ENCODE data around the gene PHLDA2. TPM values are rescaled to one million over a fixed set of nuclear protein-coding genes. Genes with fewer than 3 reads are reported as not detected.
A peak's percentile ranks its signal among the peaks of the same experiment; 100 is the strongest.

The PHLDA2 gene
- total RNA-seq, 2 experiments from 2014 or later, result 7.6 to 8.3 TPM

DNA sequence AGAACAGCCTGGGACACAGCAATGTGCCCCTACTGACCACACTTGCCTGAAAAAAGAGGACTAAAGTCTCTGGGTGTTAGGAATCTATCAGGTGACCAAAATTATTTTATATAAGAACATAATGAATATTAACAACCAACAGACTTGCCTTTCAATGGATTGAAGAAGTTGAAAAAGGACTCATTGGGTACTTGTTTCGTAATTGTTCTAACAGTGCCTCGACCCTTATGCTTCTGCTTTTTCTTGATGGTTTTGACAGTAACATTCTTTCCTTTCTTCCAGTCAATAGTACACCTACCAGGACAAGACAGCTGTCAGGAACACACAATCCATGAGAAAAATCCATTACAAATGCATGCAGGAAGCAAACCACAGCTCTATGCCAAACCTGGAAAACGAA lies 29.0 kb upstream of the PHLDA2 start:
- POLR2A ChIA-PET, result no interaction called here

GRCh38 chr11:2955906-2956476 lies 26.8 kb upstream of the PHLDA2 start:
- intact Hi-C loops (cut with micrococcal nuclease), result no loop called here
- ChIA-PET POLR2A (no interaction called here), CTCF (interaction anchor here (0.6 to 1.8 kb wide), 2 partner anchors 26 to 135 kb away, joined by 3 to 7 read pairs; no protein-coding TSS in a partner anchor)
- peak overlapping the region; percentile 45 for H3K27ac Mint-ChIP-seq
- DNase-seq, result no peak
- H3K4me1 Mint-ChIP-seq (ENCODE audit: low read depth), result peaks cover 23% of the 10 kb centered on the region
- peaks cover 85% of the 10 kb centered on the region for H3K36me3 Mint-ChIP-seq
- H3K9me3 Mint-ChIP-seq, result no peaks in the 10 kb centered on the region
- H3K4me3 Mint-ChIP-seq, result no peak overlapping the region
- no peaks in the 10 kb centered on the region for H3K27me3 Mint-ChIP-seq

More for the DNA sequence above, 29.0 kb upstream of the PHLDA2 start:
- intact Hi-C loops (cut with micrococcal nuclease), result no loop called here
- CTCF ChIA-PET, result interaction anchor here (0.9 kb wide), 1 partner anchor 28 kb away, joined by 3 read pairs; no protein-coding TSS in a partner anchor
- no peak overlapping the region for H3K27ac Mint-ChIP-seq
- no peaks in the 10 kb centered on the region for H3K27me3 Mint-ChIP-seq
- peaks cover 81% of the 10 kb centered on the region for H3K36me3 Mint-ChIP-seq
- no peak for DNase-seq
- H3K4me3 Mint-ChIP-seq, result no peak overlapping the region
- no peaks in the 10 kb centered on the region for H3K9me3 Mint-ChIP-seq
- H3K4me1 Mint-ChIP-seq (ENCODE audit: low read depth), result peaks cover 7% of the 10 kb centered on the region

DNA sequence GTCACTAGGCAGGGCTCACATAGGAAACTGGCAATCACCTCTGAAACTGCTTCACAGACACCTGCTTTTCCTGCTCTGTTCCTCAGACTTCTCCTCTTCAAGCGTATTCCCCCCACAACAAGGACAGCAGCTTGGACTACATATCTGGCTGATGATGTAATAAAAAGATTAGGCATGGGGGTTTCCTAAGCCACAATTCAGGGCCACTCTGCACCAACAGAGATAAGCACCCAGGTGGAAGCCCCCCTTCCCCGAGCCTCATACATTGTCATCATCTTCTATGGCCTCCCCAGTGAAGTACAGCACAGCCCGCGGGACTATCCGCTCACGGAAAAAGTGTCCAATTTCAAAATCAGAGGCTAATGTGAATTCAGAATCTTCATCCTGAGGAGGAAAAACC lies 25.0 kb upstream of the PHLDA2 start:
- H3K27ac Mint-ChIP-seq, result peak overlapping the region; percentile 13
- no peaks in the 10 kb centered on the region for H3K27me3 Mint-ChIP-seq
- no peak for DNase-seq
- intact Hi-C loops (cut with micrococcal nuclease), result no loop called here
- H3K4me1 Mint-ChIP-seq (ENCODE audit: low read depth), result peaks cover 32% of the 10 kb centered on the region
- ChIA-PET CTCF (interaction anchor here (0.5 to 1.4 kb wide), 3 partner anchors 17 to 65 kb away, joined by 3 to 4 read pairs (median 3); no protein-coding TSS in a partner anchor), POLR2A (no interaction called here)
- peaks cover 84% of the 10 kb centered on the region for H3K36me3 Mint-ChIP-seq
- no peak overlapping the region for H3K4me3 Mint-ChIP-seq
- no peaks in the 10 kb centered on the region for H3K9me3 Mint-ChIP-seq

- ChIA-PET POLR2A (interaction anchor here (1.0 kb wide), 1 partner anchor 28 kb away, joined by 3 read pairs; no protein-coding TSS in a partner anchor), CTCF (interaction anchor here (1.6 kb wide), 1 partner anchor 23 kb away, joined by 4 read pairs; the partner anchor contains the start of gene PHLDA2)
- no peaks in the 10 kb centered on the region for H3K27me3 Mint-ChIP-seq
- no peak for DNase-seq
- H3K27ac Mint-ChIP-seq, result peak overlapping the region; percentile 60
- intact Hi-C loops (cut with micrococcal nuclease), result no loop called here
- H3K4me1 Mint-ChIP-seq (ENCODE audit: low read depth), result peaks cover 45% of the 10 kb centered on the region
- H3K4me3 Mint-ChIP-seq, result no peak overlapping the region
- H3K36me3 Mint-ChIP-seq, result peaks cover 84% of the 10 kb centered on the region
- H3K9me3 Mint-ChIP-seq, result no peaks in the 10 kb centered on the region
Measured at GRCh38 chr11:2952290-2952689, 23.1 kb upstream of the PHLDA2 start.

DNA sequence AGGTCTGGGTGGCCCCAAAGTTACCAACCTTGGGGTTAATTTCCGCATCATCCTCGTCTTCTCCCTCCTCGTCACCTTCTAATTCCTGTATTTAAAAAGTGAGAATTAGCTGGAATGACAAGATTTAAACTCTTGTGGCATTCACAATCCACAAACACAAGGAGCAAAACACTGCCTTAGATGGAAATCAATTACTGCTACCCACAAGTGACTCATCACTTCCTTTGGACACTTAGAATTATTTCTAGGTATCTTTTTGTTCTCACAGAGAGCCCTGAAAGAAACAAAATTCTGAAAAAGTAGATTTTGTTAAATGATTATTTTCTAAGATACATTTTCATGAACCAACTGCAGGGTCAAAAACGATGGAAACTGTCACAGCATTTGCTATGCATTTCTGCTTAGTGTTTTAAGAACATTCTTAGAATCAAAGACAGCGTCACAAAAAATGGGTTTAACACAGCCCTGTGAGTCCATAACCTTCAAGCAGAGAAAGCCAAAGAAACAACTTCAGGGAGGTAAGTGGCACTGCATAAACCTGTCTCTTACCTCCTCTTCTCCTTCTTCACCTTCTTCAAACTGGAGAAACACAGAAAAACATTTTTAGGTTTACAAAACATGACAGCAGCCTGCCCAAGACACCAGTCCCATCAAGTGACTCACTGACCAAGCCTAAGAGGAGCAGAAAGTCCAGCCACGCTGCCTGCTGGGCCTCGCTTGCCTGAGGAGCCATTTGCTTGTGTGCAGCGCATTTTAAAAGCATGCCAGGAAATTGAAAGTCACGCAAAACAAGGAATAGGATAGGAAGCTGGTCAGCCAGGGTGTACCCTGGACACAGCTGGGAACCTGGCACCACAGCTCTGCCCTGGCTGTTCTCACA lies 22.3 kb upstream of the PHLDA2 start:
- Mint-ChIP-seq H3K36me3 (peaks cover 84% of the 10 kb centered on the region), H3K4me1 (ENCODE audit: low read depth) (peaks cover 53% of the 10 kb centered on the region), H3K4me3 (no peak overlapping the region), H3K27ac (peak overlapping the region; percentile 66), H3K9me3 (no peaks in the 10 kb centered on the region), H3K27me3 (no peaks in the 10 kb centered on the region)
- DNase-seq, result no peak
- ChIA-PET CTCF (interaction anchor here (1.0 kb wide), 1 partner anchor 24 kb away, joined by 3 read pairs; no protein-coding TSS in a partner anchor), POLR2A (no interaction called here)
- intact Hi-C loops (cut with micrococcal nuclease), result loop anchor here (2.0 kb wide), 1 partner anchor 37 kb away; no protein-coding TSS in a partner anchor

DNA sequence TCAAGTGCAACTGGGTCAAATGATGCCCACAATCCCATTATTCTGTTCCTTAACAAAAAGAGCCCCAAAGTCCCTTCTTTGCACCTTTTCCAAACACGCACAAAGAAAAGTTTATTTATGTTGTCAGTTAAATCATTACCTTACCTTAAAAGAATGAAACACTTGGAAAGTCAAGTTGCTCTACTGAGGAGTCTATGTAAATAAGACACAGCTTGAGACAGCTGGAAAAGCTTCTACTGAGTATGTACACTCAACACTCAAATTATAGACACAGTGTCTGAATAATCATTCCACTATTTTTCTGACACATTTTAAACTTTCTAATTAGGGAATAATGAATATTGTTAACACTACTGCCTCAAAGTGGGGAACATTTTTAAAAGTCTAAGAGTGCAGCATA lies 21.6 kb upstream of the PHLDA2 start:
- Mint-ChIP-seq H3K27me3 (no peaks in the 10 kb centered on the region), H3K36me3 (peaks cover 85% of the 10 kb centered on the region), H3K4me1 (ENCODE audit: low read depth) (peaks cover 59% of the 10 kb centered on the region), H3K4me3 (no peak overlapping the region), H3K9me3 (no peaks in the 10 kb centered on the region), H3K27ac (no peak overlapping the region)
- no peak for DNase-seq
- CTCF ChIA-PET, result interaction anchor here (1.0 kb wide), 1 partner anchor 24 kb away, joined by 3 read pairs; no protein-coding TSS in a partner anchor
- intact Hi-C loops (cut with micrococcal nuclease), result loop anchor here (2.0 kb wide), 1 partner anchor 38 kb away; no protein-coding TSS in a partner anchor
- POLR2A ChIA-PET, result no interaction called here

DNA sequence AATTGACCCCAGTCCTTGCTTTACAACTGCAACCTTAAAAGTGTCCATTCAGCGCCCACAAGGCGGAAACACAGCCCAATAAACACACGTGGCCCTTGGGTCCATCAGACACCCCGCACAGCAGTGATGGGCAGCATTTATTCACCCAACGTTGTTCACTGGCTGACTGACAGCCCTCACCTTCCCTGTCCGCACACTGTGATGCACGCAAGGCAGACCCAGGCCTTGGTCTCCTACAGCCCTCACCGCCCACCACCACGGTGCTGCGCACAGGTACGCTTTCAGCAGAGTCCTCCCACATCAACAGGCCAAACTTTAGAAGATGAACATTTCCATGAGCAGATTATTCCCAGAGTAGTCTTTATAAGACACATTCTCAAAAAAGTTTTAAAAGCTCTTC lies 20.7 kb upstream of the PHLDA2 start:
- H3K27ac Mint-ChIP-seq, result no peak overlapping the region
- H3K9me3 Mint-ChIP-seq, result no peaks in the 10 kb centered on the region
- peaks cover 68% of the 10 kb centered on the region for H3K4me1 Mint-ChIP-seq (ENCODE audit: low read depth)
- no peak for DNase-seq
- H3K4me3 Mint-ChIP-seq, result no peak overlapping the region
- POLR2A ChIA-PET, result interaction anchor here (0.6 kb wide), 1 partner anchor 125 kb away, joined by 3 read pairs; no protein-coding TSS in a partner anchor
- H3K27me3 Mint-ChIP-seq, result no peaks in the 10 kb centered on the region
- intact Hi-C loops (cut with micrococcal nuclease), result loop anchor here (2.0 kb wide), 1 partner anchor 39 kb away; no protein-coding TSS in a partner anchor
- peaks cover 87% of the 10 kb centered on the region for H3K36me3 Mint-ChIP-seq
- CTCF ChIA-PET, result no interaction called here

GRCh38 chr11:2947744-2948143 lies 18.5 kb upstream of the PHLDA2 start:
- no peak for DNase-seq
- Mint-ChIP-seq H3K27me3 (no peaks in the 10 kb centered on the region), H3K4me1 (ENCODE audit: low read depth) (peaks cover 67% of the 10 kb centered on the region), H3K27ac (no peak overlapping the region), H3K4me3 (no peak overlapping the region), H3K36me3 (peaks cover 71% of the 10 kb centered on the region), H3K9me3 (no peaks in the 10 kb centered on the region)
- CTCF ChIA-PET, result no interaction called here
- intact Hi-C loops (cut with micrococcal nuclease), result no loop called here
- POLR2A ChIA-PET, result interaction anchor here (0.8 kb wide), 1 partner anchor 14 kb away, joined by 3 read pairs; no protein-coding TSS in a partner anchor

GRCh38 chr11:2945757-2946287 lies 16.6 kb upstream of the PHLDA2 start:
- DNase-seq, result no peak
- ChIA-PET CTCF (interaction anchor here (0.8 to 2.6 kb wide), 4 partner anchors 12 to 146 kb away, joined by 3 to 13 read pairs (median 5); partner anchors contain the start of gene PHLDA2), POLR2A (no interaction called here)
- intact Hi-C loops (cut with micrococcal nuclease), result no loop called here
- H3K27ac Mint-ChIP-seq, result peak overlapping the region; percentile 50
- H3K9me3 Mint-ChIP-seq, result no peaks in the 10 kb centered on the region
- no peaks in the 10 kb centered on the region for H3K27me3 Mint-ChIP-seq
- no peak overlapping the region for H3K4me3 Mint-ChIP-seq
- H3K4me1 Mint-ChIP-seq (ENCODE audit: low read depth), result peaks cover 49% of the 10 kb centered on the region
- H3K36me3 Mint-ChIP-seq, result peaks cover 54% of the 10 kb centered on the region

DNA sequence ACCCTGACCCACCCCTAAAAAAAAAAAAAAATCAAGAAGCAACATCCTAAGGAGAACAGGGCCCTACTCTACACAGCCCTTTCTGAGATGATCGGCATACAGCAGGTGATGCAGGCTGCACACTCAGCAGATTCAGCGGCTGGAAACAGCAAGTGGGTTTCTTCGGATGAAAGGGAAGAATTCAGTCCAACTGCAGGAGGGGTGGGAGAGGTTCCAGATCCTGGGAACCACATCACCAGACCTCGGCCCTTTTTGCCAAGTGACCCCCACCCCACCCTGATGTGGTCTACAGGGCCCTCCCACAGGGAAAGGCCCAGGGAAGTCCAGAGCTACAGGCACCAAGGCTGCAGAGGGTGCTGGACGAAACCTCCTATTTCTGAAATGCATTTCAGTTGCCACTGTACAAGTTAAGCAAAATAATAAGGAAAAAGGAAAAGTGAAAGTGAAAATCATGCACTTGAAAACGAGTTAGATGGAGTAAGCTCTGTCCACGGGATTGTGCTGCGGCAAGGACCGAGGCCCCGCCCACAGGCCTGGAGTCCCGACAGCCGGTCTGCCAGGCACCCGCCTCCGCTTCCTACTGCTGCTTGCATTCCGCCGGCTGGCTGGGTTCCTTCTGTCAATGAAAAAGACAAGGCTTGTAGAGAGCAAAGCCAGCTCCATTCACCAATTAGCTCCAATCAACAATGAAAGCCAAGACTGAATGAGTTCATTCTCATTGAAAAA lies 16.0 kb upstream of the PHLDA2 start:
- Mint-ChIP-seq H3K36me3 (peaks cover 49% of the 10 kb centered on the region), H3K4me1 (ENCODE audit: low read depth) (peaks cover 46% of the 10 kb centered on the region), H3K4me3 (no peak overlapping the region), H3K27ac (peak overlapping the region; percentile 26), H3K9me3 (no peaks in the 10 kb centered on the region), H3K27me3 (no peaks in the 10 kb centered on the region)
- DNase-seq, result peak; percentile 75
- ChIA-PET POLR2A (no interaction called here), CTCF (interaction anchor here (0.8 to 2.6 kb wide), 4 partner anchors 11 to 147 kb away, joined by 3 to 13 read pairs (median 5); partner anchors contain the start of gene PHLDA2)
- intact Hi-C loops (cut with micrococcal nuclease), result no loop called here

- Mint-ChIP-seq H3K27me3 (no peaks in the 10 kb centered on the region), H3K36me3 (peaks cover 46% of the 10 kb centered on the region), H3K9me3 (peaks cover 4% of the 10 kb centered on the region), H3K4me3 (no peak overlapping the region), H3K4me1 (ENCODE audit: low read depth) (peaks cover 46% of the 10 kb centered on the region), H3K27ac (no peak overlapping the region)
- intact Hi-C loops (cut with micrococcal nuclease), result no loop called here
- no peak for DNase-seq
- ChIA-PET POLR2A (no interaction called here), CTCF (interaction anchor here (1.1 to 4.7 kb wide), 3 partner anchors 9 to 57 kb away, joined by 4 to 23 read pairs (median 5); partner anchors contain the start of gene PHLDA2)
Measured at GRCh38 chr11:2944530-2944929, 15.3 kb upstream of the PHLDA2 start.

Data from activated CD4-positive, alpha-beta memory T cell treated with anti-CD3 and anti-CD28 coated beads for 36 hours (primary cell).